SH-SY5Y (cell line): Measurements from ENCODE around the gene TGM3.

Experiments used
- GATA2 ChIP-seq: IDR thresholded peaks from 2 replicates; pipeline ENCODE4 v1.6.1; 2011; ENCODE audit warnings: mild to moderate bottlenecking, low read depth, low read length
- GATA3 ChIP-seq: IDR thresholded peaks from 2 replicates; pipeline ENCODE4 v1.6.1; 2011; ENCODE audit warnings: low read depth, mild to moderate bottlenecking, low read length, moderate library complexity

The TGM3 gene

DNA sequence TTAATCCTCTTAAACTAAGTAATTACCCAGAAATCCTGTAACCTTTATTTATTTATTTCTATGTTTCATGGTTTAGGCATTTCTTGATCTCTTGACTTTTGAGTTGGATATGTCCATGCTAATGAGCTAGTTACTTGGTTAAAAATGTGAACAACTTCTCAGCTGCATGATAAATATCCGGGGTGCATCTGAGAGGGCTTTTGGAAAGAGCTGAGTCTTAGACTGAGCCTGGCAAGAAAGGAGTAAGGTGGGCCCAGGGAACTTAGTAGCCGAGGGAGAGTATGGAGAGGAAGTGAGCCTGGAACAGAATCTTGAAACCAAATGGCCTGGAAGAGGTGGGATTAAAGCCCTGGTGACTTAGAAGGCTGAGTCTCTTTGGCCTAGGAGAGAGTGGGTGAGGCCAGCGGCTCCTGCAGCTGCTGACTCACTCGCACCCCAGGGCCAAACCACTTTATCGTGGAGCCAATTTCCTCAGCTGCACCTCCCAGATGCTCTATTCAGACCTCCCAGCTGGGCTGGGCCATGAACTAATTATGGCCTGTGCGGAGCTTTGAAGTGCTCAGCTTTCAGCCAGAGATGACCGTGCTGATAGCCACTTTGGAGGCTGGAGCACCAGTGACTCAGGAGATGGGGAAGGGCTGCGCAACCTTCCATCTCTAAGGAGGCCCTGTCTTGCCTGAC is 19.1 kb downstream of the TGM3 start:
- TF ChIP-seq GATA3 (no peak), GATA2 (peak; percentile 77)

DNA sequence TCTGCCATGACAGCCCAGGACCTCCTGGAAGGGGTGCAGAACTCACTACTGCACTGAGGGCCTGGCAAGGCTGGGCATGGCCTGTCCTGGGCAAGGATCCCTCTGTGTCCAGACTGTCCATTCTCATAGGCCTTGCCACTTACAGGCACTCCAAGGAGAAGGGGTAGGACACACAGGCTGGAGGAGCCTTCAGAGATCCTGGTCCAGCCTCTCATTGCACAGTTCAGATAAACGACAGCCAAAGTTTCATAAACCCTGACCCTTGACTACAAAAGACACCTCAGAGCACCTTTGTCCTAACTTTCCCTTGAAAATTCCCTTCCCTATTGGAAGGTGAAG is 19.6 kb downstream of the TGM3 start:
- no peak for TF ChIP-seq GATA2
- TF ChIP-seq GATA3, result no peak

DNA sequence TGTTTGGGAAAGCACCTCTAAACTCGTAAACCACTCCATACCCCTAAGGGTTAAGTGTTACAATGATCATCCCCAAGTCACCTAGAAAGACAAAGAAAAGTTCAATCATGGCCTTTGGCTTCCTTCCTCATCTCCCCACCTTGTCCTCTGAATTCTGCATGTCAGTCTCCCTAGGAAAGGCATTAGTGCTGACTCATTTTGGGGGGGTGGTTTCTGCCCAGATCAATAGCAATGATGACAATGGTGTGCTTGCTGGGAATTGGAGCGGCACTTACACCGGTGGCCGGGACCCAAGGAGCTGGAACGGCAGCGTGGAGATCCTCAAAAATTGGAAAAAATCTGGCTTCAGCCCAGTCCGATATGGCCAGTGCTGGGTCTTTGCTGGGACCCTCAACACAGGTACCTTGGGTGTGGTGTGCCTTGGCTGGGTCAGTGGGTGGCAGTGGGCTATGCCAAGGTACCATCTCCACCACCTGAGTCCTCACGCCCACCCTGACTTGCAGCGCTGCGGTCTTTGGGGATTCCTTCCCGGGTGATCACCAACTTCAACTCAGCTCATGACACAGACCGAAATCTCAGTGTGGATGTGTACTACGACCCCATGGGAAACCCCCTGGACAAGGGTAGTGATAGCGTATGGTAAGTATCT is 21.2 kb downstream of the TGM3 start:
- TF ChIP-seq GATA3, result no peak
- no peak for TF ChIP-seq GATA2

DNA sequence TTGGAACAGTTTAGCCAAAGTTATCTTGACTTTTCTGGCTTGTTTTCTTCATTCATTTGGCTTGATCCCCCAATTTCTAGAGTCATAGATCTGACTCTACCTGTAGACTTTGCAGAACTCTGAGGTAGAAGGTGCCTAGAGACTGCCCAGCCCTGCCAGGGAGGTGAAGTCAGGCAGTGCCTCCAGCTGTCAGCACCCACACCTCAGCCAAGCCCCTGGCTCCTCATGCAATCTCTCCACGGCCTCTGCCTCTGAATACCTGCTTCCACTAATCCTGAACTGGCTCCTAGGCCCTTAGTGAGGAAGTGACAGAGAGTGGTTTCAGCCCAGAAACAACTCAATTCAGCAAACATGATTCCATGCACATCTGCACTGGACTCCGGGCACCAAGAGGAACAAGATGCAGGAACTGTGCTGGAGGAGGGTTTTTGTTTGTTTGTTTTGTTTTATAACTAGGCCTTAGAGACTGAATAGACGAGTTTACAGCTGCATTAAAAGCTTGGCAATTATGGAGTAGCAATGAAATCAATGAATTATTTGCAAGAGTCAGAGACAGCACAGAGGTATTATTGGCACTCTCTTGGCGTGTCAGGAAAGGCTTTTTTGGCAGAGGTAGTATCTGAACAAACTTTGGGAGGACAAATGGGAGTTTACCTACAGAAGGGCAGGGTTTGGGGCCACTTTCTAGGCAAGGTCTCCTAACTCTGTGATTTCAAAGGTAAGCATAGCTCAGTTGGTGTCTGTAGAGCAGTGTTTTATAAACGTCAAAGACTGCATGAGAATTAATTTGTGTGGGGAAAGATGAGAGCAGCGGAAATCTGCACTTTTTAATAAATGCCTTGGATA is 25.2 kb downstream of the TGM3 start:
- no peak for TF ChIP-seq GATA2
- no peak for TF ChIP-seq GATA3

DNA sequence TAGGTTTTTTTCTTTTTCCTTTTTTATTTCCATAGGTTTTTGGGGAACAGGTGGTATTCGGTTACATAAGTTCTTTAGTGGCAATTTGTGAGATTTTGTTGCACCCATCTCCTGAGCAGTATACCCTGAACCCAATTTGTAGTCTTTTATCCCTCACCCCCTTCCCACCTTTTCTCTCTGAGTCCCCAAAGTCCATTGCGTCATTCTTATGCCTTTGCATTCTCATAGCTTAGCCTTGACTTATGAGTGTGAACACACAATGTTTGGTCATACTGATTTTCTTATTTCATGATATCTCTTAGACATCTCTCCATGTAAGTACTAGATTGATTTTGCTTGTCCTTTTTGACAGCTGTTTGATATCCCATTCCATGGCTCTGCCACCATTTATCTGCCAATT is 27.2 kb downstream of the TGM3 start:
- TF ChIP-seq GATA3 (no peak), GATA2 (no peak)

DNA sequence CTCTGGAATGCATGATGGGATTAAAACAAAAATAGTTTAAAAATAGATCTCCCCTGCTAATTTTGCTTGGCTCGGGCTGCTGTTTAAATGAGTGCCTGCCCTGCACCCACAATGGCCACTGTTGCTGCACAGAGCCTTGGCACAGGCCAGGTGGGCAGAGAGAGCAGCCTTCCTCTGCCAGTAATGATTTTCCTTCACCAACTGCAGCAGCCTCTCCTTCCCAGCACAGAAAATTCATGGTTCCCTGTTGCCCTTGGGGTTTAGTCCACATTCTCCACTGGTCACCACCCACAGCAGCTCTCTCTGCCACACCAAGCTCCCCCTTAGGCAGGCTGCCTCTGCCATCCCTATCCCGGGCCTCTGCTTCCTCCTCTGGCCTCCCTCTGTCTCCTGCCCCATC is 30.2 kb downstream of the TGM3 start:
- TF ChIP-seq GATA3, result no peak
- TF ChIP-seq GATA2, result no peak

DNA sequence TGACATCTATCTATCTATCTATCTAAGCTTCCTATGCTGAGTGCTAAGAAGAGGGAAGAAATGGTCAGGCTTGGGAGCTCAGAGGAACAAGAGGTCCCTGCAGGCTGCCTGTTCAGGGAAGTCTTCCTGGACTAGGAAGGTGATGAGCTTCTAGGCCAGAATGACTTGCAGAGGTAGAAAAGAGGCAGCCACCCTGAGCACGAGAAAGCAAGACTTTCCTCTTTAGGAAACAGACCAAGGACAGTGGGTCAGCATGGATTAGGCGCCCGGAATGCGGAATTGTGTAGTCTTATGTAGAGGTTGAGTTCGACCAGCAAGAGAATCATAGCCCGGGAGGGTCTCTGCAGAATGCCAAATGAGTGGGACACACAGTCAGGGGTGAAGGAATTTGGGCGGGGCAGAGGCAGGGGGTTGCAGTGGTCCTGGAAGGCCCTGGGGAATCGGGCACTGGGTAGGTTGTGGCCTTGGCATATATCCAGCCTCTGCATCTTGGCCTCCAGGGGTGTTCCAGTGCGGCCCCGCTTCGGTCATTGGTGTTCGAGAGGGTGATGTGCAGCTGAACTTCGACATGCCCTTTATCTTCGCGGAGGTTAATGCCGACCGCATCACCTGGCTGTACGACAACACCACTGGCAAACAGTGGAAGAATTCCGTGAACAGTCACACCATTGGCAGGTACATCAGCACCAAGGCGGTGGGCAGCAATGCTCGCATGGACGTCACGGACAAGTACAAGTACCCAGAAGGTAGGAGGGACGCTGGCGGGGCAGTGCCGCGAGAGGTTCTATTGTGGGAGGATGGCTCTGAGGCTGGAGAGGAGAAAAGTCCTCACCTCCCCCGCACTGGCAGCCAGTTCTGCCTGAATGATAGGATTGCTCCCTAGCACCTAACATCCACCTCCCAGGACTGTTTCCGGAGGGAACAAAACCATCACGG is 32.1 kb downstream of the TGM3 start:
- TF ChIP-seq GATA3, result no peak
- no peak for TF ChIP-seq GATA2

DNA sequence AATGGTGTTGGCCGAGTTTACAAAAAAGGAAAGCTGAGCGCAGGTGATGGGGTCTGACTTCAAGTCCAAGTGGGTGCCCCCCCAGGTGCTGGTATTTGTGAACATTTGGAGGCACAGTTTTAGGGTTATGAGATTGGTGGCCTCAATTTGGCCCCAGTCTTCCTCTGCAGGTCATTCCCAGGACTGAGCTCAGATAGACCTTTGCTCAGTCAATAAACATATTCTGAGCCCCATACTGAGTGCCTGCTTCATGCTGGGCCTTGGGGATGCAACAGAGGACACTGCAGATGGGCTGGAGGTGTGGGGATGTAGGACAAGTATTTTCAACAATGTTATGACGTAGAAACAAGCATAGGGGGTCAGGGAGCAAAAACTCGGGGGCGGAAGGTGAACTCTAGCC is 33.5 kb downstream of the TGM3 start:
- no peak for TF ChIP-seq GATA3
- TF ChIP-seq GATA2, result no peak

DNA sequence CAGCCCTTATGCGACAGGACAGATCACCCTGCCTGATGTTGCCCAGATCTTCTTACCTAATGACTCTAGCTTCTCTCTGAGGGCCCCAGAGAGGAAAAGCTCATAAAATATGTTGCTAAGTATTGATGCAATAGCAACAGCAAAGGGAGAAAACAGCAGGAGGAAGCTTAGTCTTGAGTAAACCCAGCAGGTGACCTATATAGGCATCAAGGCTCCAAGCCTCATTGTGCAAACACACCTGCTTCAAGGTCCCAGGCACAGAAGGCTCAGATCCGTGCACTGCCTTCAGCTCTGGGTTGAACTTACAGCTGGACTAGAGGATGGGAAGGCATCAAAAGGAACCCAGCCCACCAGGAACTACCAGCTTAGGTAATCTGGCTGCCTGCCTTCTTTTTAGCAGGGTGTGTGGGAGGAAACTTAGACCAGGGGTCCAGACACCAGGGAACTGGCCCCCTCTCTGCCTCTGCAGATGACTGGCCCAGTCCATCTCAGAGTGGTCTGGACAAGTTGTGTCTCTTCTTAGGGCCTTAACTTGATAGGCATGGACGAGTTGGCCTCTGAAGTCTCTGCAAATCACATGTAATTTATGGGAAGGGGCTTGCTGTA is 34.4 kb downstream of the TGM3 start:
- TF ChIP-seq GATA2 (no peak), GATA3 (no peak)

DNA sequence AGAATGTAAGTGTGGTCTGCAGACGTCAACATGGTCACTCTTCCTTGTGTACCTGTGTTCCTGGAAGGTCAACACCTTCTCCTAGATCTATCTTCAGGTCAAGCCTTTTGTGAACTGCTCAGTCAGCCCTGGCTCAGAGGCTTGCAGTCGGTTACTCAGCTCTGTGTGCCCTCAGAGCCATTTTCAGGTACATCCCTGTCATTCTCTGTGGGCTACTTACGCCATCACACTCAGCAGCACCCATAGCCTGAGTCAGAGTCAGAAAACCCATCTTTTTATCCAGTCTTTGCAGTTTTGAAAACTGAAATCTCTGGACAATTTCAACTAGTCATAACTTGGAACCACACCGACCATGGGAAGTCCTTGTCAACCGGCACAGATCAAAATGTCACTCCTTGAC is 35.3 kb downstream of the TGM3 start:
- no peak for TF ChIP-seq GATA2
- no peak for TF ChIP-seq GATA3

DNA sequence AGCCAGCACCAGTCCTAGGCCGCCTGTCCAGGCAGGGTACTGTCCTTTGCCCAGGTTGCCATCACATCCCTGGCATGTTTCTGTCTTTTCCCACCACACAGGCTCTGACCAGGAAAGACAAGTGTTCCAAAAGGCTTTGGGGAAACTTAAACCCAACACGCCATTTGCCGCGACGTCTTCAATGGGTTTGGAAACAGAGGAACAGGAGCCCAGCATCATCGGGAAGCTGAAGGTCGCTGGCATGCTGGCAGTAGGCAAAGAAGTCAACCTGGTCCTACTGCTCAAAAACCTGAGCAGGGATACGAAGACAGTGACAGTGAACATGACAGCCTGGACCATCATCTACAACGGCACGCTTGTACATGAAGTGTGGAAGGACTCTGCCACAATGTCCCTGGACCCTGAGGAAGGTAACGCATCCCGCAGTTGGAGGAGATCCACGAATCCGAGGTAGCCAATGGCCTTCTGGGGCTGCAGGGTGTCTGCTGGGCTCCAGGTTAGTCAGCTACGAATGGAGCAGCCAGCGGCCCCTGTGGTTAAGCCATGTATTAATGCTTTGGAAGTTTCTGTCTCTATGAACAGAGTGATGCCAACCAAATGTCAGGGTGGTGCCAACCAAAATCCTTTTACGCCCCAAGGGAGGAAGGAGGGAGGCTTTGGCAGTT is 36.2 kb downstream of the TGM3 start:
- TF ChIP-seq GATA3 (no peak), GATA2 (no peak)

DNA sequence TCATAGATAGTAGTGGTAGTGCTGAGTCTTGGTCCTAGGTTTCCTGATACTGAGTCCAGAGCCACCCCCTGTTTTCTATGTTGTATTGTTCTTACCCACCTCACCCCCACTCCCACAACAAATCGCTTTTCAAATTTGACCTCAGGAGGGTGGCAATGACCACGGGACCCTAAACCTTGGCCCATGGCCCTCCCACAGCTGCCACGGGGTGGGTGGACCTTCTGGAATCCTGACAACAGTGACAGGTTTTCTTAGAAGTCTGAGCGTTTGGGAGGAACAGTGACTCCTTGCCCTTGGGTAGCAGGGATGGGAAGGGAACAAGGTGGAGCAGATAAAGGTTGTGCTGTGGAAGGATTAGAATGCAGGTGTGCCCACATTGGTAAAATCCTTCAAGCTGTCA is 36.9 kb downstream of the TGM3 start:
- no peak for TF ChIP-seq GATA2
- TF ChIP-seq GATA3, result no peak

DNA sequence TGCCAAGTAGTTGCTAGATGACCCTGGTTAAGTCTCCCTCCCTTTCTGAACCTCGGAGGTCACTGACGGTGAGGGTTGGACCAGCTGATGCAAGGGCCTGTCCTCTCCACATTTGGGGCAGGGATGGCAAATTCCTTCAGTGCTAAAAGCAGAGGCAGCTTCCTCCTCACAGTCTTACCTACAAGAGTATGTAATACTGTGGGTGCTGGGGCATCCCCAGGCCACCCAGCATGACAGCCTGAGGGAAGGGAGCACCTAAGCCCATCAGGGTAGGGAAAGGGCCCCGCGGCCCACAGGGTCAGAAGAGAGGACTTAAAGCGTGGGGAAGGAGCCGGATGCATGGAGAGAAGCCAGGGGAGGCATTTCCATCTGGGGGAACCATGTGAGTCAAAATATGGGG is 38.0 kb downstream of the TGM3 start:
- TF ChIP-seq GATA2 (no peak), GATA3 (no peak)
